ENCODE data around the gene ARPP21.

The ARPP21 gene

GRCh38 chr3:35641920-35642527 lies 2.7 kb downstream of the ARPP21 start:
- DNase-seq = no peak

- DNase-seq = no peak
Measured at GRCh38 chr3:35643495-35643894, 4.2 kb downstream of the ARPP21 start.

GRCh38 chr3:35644451-35644850 lies 5.1 kb downstream of the ARPP21 start:
- DNase-seq = no peak

GRCh38 chr3:35645189-35645588 lies 5.9 kb downstream of the ARPP21 start:
- DNase-seq = no peak

GRCh38 chr3:35646081-35646480 lies 6.8 kb downstream of the ARPP21 start:
- DNase-seq = no peak

- no peak for DNase-seq
Measured at GRCh38 chr3:35647461-35647860, 8.1 kb downstream of the ARPP21 start.

GRCh38 chr3:35648347-35648746 lies 9.0 kb downstream of the ARPP21 start:
- DNase-seq = no peak

GRCh38 chr3:35649405-35649804 lies 10.1 kb downstream of the ARPP21 start:
- no peak for DNase-seq

GRCh38 chr3:35651426-35651825 lies 12.1 kb downstream of the ARPP21 start:
- no peak for DNase-seq

- peak; percentile 47 for DNase-seq
Measured at GRCh38 chr3:35651851-35652250, 12.5 kb downstream of the ARPP21 start.

GRCh38 chr3:35653347-35653746 lies 14.0 kb downstream of the ARPP21 start:
- no peak for DNase-seq

GRCh38 chr3:35654476-35654875 lies 15.2 kb downstream of the ARPP21 start:
- DNase-seq = no peak

- DNase-seq = no peak
Measured at GRCh38 chr3:35658686-35659085, 19.4 kb downstream of the ARPP21 start.

- DNase-seq = no peak
Measured at GRCh38 chr3:35659768-35660167, 20.4 kb downstream of the ARPP21 start.

GRCh38 chr3:35663471-35663870 lies 24.1 kb downstream of the ARPP21 start:
- no peak for DNase-seq

GRCh38 chr3:35664460-35664919 lies 25.2 kb downstream of the ARPP21 start:
- DNase-seq = peak; percentile 40

- DNase-seq = peak; percentile 28
Measured at GRCh38 chr3:35665390-35666055, 26.2 kb downstream of the ARPP21 start.

- peak; percentile 30 for DNase-seq
Measured at GRCh38 chr3:35666888-35667287, 27.6 kb downstream of the ARPP21 start.

GRCh38 chr3:35670408-35670965 lies 31.2 kb downstream of the ARPP21 start:
- DNase-seq = no peak

- no peak for DNase-seq
Measured at GRCh38 chr3:35671483-35671882, 32.2 kb downstream of the ARPP21 start.

GRCh38 chr3:35673017-35673416 lies 33.7 kb downstream of the ARPP21 start:
- no peak for DNase-seq

GRCh38 chr3:35674451-35675109 lies 35.3 kb downstream of the ARPP21 start:
- no peak for DNase-seq

GRCh38 chr3:35675206-35675605 lies 35.9 kb downstream of the ARPP21 start:
- DNase-seq = no peak

GRCh38 chr3:35675621-35676020 lies 36.3 kb downstream of the ARPP21 start:
- DNase-seq = no peak

Data from fibroblast of skin of back (primary cell).